CD14-positive monocyte (primary cell): ENCODE data around the gene ARMC12. TPM values are rescaled to one million over a fixed set of nuclear protein-coding genes. Genes with fewer than 3 reads are reported as not detected.
A peak's percentile ranks its signal among the peaks of the same experiment; 100 is the strongest.

ENCODE experiments used
- DNase-seq, 3 donors: peaks; one replicate each; pipeline ENCODE4 v3.0.0-alpha.2; 2011 to 2022
- H2AFZ ChIP-seq: 2 replicates; pipeline ENCODE4 v1.6.0; 2012; ENCODE audit warnings: mild to moderate bottlenecking, low read depth, low read length, inconsistent platforms; ENCODE audit not compliant: insufficient read depth, poor library complexity, severe bottlenecking
- H3K27ac ChIP-seq, 2 donors: 1 replicate in 1 of 2; 2 replicates in 1 of 2; pipeline ENCODE4 v1.5.1; 2012 to 2013; ENCODE audit warnings: low read length in 2 of 2, control low read depth in 1 of 2, inconsistent platforms in 1 of 2, low read depth in 1 of 2, mild to moderate bottlenecking in 1 of 2
- H3K27me3 ChIP-seq, 2 donors: one replicate each; pipeline versions ENCODE4 v1.6.0 to v1.6.1; 2011 to 2013; ENCODE audit warnings: low read length in 2 of 2; ENCODE audit not compliant: control insufficient read depth in 2 of 2, insufficient read depth in 2 of 2
- H3K36me3 ChIP-seq, 2 donors: replicated peaks in 1 of 2; 1 replicate in 1 of 2; 2 replicates in 1 of 2; pipeline versions ENCODE4 v1.5.1 to v1.6.1; 2012 to 2013; ENCODE audit warnings: low read length in 2 of 2, control low read depth in 1 of 2, inconsistent platforms in 1 of 2, mild to moderate bottlenecking in 1 of 2; ENCODE audit not compliant: insufficient read depth in 2 of 2, control insufficient read depth in 1 of 2
- H3K4me1 ChIP-seq, 2 donors: 1 replicate in 1 of 2; 2 replicates in 1 of 2; pipeline versions ENCODE4 v1.5.1 to v1.6.1; 2012 to 2013; ENCODE audit warnings: low read length in 2 of 2, control low read depth in 1 of 2, inconsistent platforms in 1 of 2, mild to moderate bottlenecking in 1 of 2, moderate library complexity in 1 of 2; ENCODE audit not compliant: insufficient read depth in 2 of 2, control insufficient read depth in 1 of 2
- H3K4me2 ChIP-seq: replicated peaks from 2 replicates; pipeline ENCODE3; 2012; ENCODE audit warnings: low read length, moderate library complexity, mild to moderate bottlenecking; ENCODE audit not compliant: poor library complexity, severe bottlenecking; ENCODE audit errors: extremely low read depth
- H3K4me3 ChIP-seq, 3 experiments: fragments of 200-600 bp in 1 of 3; sonication (generic) in 1 of 3; replicated peaks in 1 of 3; 1 replicate in 2 of 3; 2 replicates in 1 of 3; pipeline ENCODE4 v1.5.1; 2011 to 2013; ENCODE audit warnings: low read length in 3 of 3, mild to moderate bottlenecking in 3 of 3, control low read depth in 2 of 3, low read depth in 2 of 3, inconsistent platforms in 1 of 3, moderate library complexity in 1 of 3
- H3K79me2 ChIP-seq: 2 replicates; pipeline ENCODE4 v1.6.0; 2012; ENCODE audit warnings: mild to moderate bottlenecking, control low read depth, inconsistent platforms, low read length, moderate library complexity; ENCODE audit not compliant: insufficient read depth
- H3K9ac ChIP-seq: 2 replicates; pipeline ENCODE4 v1.6.0; 2017; ENCODE audit warnings: low read length, mild to moderate bottlenecking; ENCODE audit not compliant: insufficient read depth, poor library complexity, severe bottlenecking
- H3K9me3 ChIP-seq, 2 donors: replicated peaks in 1 of 2; 1 replicate in 1 of 2; 2 replicates in 1 of 2; pipeline versions ENCODE4 v1.5.1 to v1.6.1; 2012 to 2013; ENCODE audit warnings: low read length in 2 of 2, control low read depth in 1 of 2; ENCODE audit not compliant: control insufficient read depth in 1 of 2, insufficient read depth in 1 of 2
- H4K20me1 ChIP-seq: 2 replicates; pipeline ENCODE4 v1.6.0; 2012; ENCODE audit warnings: mild to moderate bottlenecking, low read length, control low read depth, moderate library complexity; ENCODE audit not compliant: insufficient read depth
- H3K27ac Mint-ChIP-seq, 7 donors: one replicate each; pipeline ENCODE4 v1.8.0; 2020; ENCODE audit warnings: mild to moderate bottlenecking in 7 of 7, mixed read lengths in 7 of 7, moderate library complexity in 6 of 7, inconsistent platforms in 2 of 7
- H3K27me3 Mint-ChIP-seq, 3 donors: one replicate each; pipeline ENCODE4 v1.8.0; 2021 to 2022; ENCODE audit warnings: low read depth in 3 of 3, mild to moderate bottlenecking in 3 of 3, mixed read lengths in 3 of 3, moderate library complexity in 3 of 3, inconsistent platforms in 1 of 3
- H3K36me3 Mint-ChIP-seq, 2 donors: one replicate each; pipeline ENCODE4 v1.8.0; 2020; ENCODE audit warnings: mixed read lengths in 2 of 2, inconsistent platforms in 1 of 2, mild to moderate bottlenecking in 1 of 2
- H3K4me1 Mint-ChIP-seq: one replicate; pipeline ENCODE4 v1.8.0; 2020; ENCODE audit warnings: mild to moderate bottlenecking, mixed read lengths
- H3K4me3 Mint-ChIP-seq, 2 donors: one replicate each; pipeline ENCODE4 v1.8.0; 2020; ENCODE audit warnings: mild to moderate bottlenecking in 2 of 2, mixed read lengths in 2 of 2, moderate library complexity in 1 of 2
- H3K9me3 Mint-ChIP-seq, 7 donors: one replicate each; pipeline ENCODE4 v1.8.0; 2020 to 2022; ENCODE audit warnings: mixed read lengths in 7 of 7, mild to moderate bottlenecking in 6 of 7, moderate library complexity in 6 of 7, inconsistent platforms in 2 of 7
- WGBS: methylation state at CpG from one replicate; pipeline ENCODE4 v1.1.5; 2013; ENCODE audit warnings: missing lambda C conversion rate; ENCODE audit not compliant: insufficient coverage; 5-methylcytosine and 5-hydroxymethylcytosine counted together
- intact Hi-C, 2 donors: fragments of 100-400 bp; cut with micrococcal nuclease; formaldehyde crosslinking; loops; one replicate each; pipeline versions ENCODE4 v1.15.0 to v1.15.1; 2023
- polyA plus RNA-seq, 3 donors: library from polyadenylated mRNA; depleted of rRNA in 1 of 3; unstranded in 2 of 3; stranded (reverse) in 1 of 3; fragments of 300-500 nt in 2 of 3; fragments of >200 nt in 1 of 3; fragmentation: Illumina TruSeq in 2 of 3; gene quantifications; 1 replicate in 2 of 3; 2 replicates in 1 of 3; pipeline ENCODE4 v1.2.3, GENCODE V29; 2012 to 2021
- TF ChIP-seq, protein P1 (sequence below): fragments of 200-600 bp; IDR thresholded peaks from one replicate; pipeline ENCODE4 v1.8.0; 2022; ENCODE audit warnings: antibody characterized with exemption, mild to moderate bottlenecking

The ARMC12 gene
- polyA plus RNA-seq, 3 donors, result 2.7 TPM; not detected in 2

DNA sequence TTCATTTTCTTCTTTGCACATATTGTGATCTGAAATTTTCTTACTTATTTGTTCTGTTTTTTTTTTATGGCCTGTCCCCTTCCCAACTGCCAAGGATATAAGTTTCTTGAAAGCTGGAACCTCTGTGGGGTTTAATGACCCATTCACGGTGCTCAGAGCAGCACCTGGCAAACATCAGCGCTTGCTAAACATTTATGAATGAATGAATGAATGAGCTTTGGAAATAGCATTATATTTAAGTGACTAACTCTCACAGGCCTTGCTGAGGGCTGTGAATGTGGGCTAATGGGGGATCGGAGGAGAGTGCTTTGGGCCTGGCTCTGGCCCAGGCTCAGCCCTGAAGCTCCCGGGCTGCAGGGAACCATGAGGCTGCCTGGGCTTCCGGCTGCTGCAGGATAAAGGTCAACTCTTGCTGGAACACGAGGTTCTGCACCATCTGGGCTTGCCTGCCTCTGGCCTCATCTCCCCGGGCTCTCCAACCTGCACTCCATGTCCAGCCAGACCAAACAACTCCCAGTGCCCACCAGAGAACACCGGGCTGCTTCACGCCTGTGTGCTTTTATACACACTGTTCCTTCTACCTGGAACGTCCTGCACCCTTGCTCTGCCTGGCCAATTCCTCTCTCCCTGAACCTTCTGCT, 14.6 kb upstream of the ARMC12 start:
- Mint-ChIP-seq H3K4me1 (peaks cover 94% of the 10 kb centered on the region), H3K4me3 (no peak overlapping the region), H3K9me3 (no peaks in the 10 kb centered on the region), H3K36me3 (peaks cover 0 to 3% of the 10 kb centered on the region in 2 donors), H3K27ac (peak overlapping the region in 2 of 7 donors; percentile 21 to 36), H3K27me3 (peaks cover 2 to 7% (median 3%) of the 10 kb centered on the region in 3 donors)
- 88% methylated on average over 9 of the region's 10 CpGs for WGBS
- Histone ChIP-seq H3K27me3 (no peaks in the 10 kb centered on the region), H3K9ac (no peak overlapping the region), H3K4me2 (no peak overlapping the region), H3K4me1 (peaks cover 88 to 94% of the 10 kb centered on the region in 2 donors), H4K20me1 (no peaks in the 10 kb centered on the region), H3K4me3 (no peak overlapping the region), H3K27ac (peak overlapping the region in 1 of 2 donors; percentile 1), H3K36me3 (no peaks in the 10 kb centered on the region), H3K79me2 (peaks cover 6% of the 10 kb centered on the region), H2AFZ (no peak overlapping the region), H3K9me3 (no peaks in the 10 kb centered on the region)
- intact Hi-C loops, result no loop called here
- TF ChIP-seq, protein P1, sequence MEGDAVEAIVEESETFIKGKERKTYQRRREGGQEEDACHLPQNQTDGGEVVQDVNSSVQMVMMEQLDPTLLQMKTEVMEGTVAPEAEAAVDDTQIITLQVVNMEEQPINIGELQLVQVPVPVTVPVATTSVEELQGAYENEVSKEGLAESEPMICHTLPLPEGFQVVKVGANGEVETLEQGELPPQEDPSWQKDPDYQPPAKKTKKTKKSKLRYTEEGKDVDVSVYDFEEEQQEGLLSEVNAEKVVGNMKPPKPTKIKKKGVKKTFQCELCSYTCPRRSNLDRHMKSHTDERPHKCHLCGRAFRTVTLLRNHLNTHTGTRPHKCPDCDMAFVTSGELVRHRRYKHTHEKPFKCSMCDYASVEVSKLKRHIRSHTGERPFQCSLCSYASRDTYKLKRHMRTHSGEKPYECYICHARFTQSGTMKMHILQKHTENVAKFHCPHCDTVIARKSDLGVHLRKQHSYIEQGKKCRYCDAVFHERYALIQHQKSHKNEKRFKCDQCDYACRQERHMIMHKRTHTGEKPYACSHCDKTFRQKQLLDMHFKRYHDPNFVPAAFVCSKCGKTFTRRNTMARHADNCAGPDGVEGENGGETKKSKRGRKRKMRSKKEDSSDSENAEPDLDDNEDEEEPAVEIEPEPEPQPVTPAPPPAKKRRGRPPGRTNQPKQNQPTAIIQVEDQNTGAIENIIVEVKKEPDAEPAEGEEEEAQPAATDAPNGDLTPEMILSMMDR, result no peak
- no peak for DNase-seq

DNA sequence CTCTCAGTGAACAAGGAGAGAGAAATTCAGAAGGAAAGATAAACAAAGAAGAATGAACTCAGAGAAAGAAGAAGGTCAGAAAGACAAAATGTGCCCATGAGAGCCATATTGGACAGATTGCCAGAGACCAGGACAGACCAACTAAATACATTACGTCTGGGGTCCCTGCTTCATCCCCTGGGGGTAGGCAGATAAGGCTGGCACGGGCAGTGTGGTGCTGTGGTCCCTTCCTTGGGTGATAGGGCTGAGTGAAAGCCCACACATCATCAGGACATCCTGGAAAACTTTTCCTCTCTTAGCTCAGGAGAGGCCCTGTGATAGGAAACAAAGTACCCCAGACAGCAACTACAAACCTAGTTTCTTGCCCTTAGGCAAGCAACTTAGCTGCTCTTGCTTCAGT, 13.2 kb upstream of the ARMC12 start:
- H3K36me3 Mint-ChIP-seq, result no peaks in the 10 kb centered on the region
- H3K4me2 ChIP-seq, result no peak overlapping the region
- no peaks in the 10 kb centered on the region for H4K20me1 ChIP-seq
- no peak for DNase-seq
- TF ChIP-seq, protein P1, result no peak
- H3K27ac Mint-ChIP-seq, result peak overlapping the region in 2 of 7 donors; percentile 3 to 23
- no peaks in the 10 kb centered on the region for H3K9me3 ChIP-seq
- no peak overlapping the region for H3K4me3 ChIP-seq
- no peak overlapping the region for H2AFZ ChIP-seq
- peaks cover 91% of the 10 kb centered on the region for H3K4me1 Mint-ChIP-seq
- H3K9me3 Mint-ChIP-seq, result no peaks in the 10 kb centered on the region
- H3K27me3 Mint-ChIP-seq, result peaks cover under 1 to 7% (median 2%) of the 10 kb centered on the region in 3 donors
- H3K36me3 ChIP-seq, result no peaks in the 10 kb centered on the region
- no CpG with 5 or more reads among the region's 2 CpGs for WGBS
- no peaks in the 10 kb centered on the region for H3K27me3 ChIP-seq
- H3K9ac ChIP-seq, result no peak overlapping the region
- peaks cover 13% of the 10 kb centered on the region for H3K79me2 ChIP-seq
- H3K4me1 ChIP-seq, result peaks cover 86 to 93% of the 10 kb centered on the region in 2 donors
- intact Hi-C loops, result no loop called here
- no peak overlapping the region for H3K4me3 Mint-ChIP-seq
- H3K27ac ChIP-seq, result no peak overlapping the region
